ENCODE results near the gene VPS8.
"Not testable (repeated sequence)": the region's sequence is repeated elsewhere in the genome, so short reads cannot be mapped to it uniquely, and the experiment has no call there.

VPS8 gene

GRCh38 chr3:184982076-184982475 is 170.1 kb downstream of the VPS8 start:
- no peak for DNase-seq (ENCODE audit: low read depth, low spot score)

DNA sequence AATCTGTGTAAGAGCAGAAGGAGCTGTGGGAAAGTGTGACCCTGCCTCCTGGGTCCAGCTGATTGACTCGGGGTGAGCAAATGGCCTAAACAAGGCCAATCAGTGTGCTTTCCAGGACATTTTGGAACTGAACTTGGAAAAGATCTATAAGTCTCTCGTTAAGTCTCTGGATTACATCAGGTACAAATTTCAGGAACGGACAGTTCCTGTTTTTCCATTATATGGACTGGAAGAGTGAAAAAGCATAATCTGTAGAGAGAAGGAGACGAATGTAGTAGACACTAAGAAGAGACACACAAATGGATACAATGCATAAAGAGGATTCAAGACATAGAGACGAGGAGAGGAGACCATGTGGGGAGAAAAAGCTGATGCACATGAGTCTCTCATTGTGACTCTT is 173.6 kb downstream of the VPS8 start:
- no peak for DNase-seq (ENCODE audit: low read depth, low spot score)

GRCh38 chr3:184986366-184986889 is 174.5 kb downstream of the VPS8 start:
- DNase-seq (ENCODE audit: low read depth, low spot score): no peak

DNA sequence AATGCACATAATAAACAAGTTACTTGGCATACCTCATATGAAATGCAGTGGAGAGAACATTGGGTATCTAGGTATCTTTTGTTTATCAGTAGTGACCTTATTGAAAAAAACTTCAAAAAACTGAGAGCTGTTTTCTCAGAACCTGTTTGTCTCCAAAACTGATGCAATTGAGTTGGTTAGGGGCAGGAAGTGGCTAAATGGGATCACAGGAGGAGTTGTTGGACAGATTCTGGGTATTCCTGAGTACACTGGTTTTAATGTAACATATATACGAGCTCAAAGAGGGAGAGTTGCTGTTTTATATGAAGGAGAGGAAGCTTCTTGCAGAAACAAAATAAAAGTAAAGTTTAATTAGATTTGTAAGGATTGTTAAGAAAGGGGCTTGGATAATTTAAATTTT is 181.4 kb downstream of the VPS8 start:
- no peak for DNase-seq (ENCODE audit: low read depth, low spot score)

- DNase-seq (ENCODE audit: low read depth, low spot score): not testable (repeated sequence)
Measured at GRCh38 chr3:185003876-185004275, 191.9 kb downstream of the VPS8 start.

DNA sequence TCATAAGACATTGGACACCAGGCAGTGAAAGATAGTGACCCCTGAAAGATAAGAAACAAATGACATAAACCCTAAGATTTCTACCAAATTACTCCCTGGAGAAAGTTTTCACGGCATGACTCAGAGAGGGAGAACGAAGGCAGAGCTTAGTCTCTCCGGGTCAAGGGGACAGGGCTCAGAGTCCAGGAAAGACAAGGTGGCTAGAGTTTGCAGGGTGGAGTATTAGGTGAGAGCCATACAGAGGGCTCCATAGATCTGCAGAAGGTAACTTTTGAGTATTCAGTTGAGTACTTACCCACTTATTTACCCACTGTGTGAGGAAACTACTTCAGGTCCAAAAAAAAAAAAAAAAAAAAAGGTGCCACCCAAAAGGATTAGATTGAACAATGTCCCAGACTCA is 197.7 kb downstream of the VPS8 start:
- DNase-seq (ENCODE audit: low read depth, low spot score): no peak

- DNase-seq (ENCODE audit: low read depth, low spot score): not testable (repeated sequence)
Measured at GRCh38 chr3:185017584-185017983, 205.6 kb downstream of the VPS8 start.

- DNase-seq (ENCODE audit: low read depth, low spot score): not testable (repeated sequence)
Measured at GRCh38 chr3:185017996-185018395, 206.0 kb downstream of the VPS8 start.

- no peak for DNase-seq (ENCODE audit: low read depth, low spot score)
Measured at GRCh38 chr3:185021256-185021655, 209.3 kb downstream of the VPS8 start.

DNA sequence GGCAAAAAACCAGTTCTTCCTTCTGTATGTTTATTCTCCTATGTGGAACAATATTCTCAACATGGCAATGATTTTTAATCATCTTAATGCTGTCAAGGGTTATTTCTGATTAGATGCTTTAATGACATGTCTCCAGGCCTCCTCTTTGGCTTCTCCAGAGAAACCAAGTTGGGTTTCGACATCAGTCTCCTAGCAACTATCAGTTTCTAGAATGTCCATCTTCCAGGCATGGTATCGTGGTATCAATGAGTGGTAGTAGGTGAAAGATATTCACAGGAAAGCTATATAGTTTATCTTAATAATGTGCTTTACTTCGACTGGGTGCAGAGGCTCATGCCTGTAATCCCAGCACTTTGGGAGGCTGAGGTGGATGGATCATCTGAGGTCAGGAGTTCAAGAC is 212.4 kb downstream of the VPS8 start:
- no peak for DNase-seq (ENCODE audit: low read depth, low spot score)

DNA sequence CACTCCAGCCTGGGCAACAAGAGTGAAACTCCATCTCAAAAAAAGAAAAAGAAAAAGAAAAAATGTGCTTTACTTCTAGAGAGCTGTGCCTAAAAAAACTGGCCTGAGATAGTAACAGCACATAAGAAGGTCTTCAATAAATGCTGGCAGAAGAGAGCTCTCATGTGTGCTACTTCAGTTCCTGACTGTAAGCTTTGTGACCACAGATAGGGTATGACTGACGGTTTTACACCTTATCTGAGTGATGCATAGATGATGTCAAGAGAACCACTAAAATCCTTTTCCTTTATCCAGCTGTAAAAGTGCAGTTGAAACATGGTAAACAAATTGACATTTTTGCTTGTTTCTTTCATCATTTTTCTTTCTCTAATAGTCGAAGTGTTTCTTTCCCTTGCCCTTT is 213.0 kb downstream of the VPS8 start:
- no peak for DNase-seq (ENCODE audit: low read depth, low spot score)

DNA sequence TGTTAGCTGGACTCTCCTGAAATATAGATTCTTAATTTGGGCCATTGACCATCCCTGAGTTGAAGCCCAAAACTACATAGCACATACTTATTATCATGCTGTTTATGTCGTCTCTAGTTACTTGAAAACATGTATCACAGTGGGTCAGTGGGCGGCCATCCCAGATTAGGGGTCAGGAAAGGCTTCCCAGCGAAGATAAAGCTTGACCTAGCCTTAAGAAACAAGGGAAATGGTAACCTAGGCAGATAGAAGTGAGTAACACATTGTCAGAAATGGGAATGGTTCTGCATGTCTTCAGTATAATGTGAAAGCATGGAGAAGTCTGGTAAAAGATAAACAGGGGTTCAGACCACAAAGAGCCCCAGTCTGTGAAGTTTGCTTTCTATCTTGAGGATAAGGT is 216.2 kb downstream of the VPS8 start:
- no peak for DNase-seq (ENCODE audit: low read depth, low spot score)

DNA sequence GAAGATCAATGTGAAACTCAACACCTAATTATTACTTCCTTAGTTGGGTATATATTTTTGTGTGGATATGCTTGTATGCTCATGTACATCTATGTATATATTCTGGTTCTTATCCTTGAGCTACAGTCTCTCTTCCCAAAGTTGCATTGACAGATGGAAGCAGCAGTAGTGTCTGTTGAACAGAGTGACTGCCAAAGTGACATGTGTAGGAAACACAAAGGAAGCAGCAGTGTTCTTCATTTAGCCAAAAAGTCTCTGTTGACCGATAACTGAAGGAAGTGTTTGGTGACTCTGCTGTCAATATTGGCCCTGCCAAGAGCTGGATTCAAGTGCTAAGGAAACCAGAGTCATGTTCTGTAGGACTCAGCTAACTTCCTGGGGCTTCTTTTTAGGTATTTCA is 217.1 kb downstream of the VPS8 start:
- DNase-seq (ENCODE audit: low read depth, low spot score): no peak

DNA sequence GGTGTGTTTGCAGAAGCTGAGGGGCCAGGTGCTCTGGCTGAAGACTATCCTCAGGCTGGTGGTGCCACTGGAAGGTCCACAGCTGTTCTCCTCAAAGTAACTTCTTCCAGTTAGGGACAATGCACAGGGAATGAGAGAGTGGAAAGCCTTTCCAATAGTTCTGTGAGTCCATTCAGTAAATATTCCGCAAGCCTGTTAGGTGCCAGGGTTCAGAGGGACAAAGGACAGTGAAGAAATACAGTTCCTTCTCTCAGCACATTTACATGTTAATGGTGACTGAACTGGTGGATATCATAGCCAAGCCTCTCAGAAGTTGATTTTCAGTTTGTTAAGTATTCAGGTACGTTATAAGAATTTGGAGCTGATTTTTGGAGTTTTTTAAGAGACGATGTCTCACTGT is 218.4 kb downstream of the VPS8 start:
- no peak for DNase-seq (ENCODE audit: low read depth, low spot score)

- no peak for DNase-seq (ENCODE audit: low read depth, low spot score)
Measured at GRCh38 chr3:185030951-185031350, 219.0 kb downstream of the VPS8 start.

- DNase-seq (ENCODE audit: low read depth, low spot score): no peak
Measured at GRCh38 chr3:185037801-185038200, 225.8 kb downstream of the VPS8 start.

- DNase-seq (ENCODE audit: low read depth, low spot score): no peak
Measured at GRCh38 chr3:185040425-185040824, 228.5 kb downstream of the VPS8 start.

- no peak for DNase-seq (ENCODE audit: low read depth, low spot score)
Measured at GRCh38 chr3:185041540-185041939, 229.6 kb downstream of the VPS8 start.

DNA sequence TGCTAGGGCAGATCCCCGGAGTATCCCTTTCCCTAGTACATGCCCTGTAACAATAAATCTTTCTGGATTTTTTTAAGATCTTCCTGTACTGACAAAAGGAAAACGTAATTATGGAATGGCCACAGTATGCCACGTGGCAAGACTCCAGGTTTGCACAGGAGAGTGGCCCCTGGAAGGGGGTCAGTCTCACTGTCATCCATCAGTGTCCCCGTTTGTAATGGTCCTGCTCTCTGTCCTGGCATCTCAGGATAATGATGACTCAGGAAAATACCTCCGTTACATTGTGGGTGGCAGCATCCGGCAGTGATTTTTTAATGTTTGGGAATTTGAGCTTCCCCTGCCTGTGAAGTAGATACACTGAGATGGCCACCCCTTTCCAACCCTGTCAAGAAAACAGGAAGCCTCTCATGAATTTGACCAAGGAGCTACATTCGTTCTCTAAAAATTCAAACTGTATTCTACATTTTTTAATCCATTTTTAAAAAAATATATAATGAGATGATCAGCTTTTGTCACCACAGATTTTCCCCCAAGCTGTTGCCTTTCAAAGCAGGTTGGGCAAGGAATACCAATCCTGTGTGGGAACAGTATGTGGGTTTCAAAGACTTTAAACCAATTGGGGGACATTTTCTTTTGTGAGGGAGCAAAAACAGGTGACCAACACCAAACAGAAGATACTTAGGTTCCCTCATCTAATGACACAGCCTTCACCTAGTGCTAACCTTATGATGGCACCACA is 230.5 kb downstream of the VPS8 start:
- DNase-seq (ENCODE audit: low read depth, low spot score): no peak

DNA sequence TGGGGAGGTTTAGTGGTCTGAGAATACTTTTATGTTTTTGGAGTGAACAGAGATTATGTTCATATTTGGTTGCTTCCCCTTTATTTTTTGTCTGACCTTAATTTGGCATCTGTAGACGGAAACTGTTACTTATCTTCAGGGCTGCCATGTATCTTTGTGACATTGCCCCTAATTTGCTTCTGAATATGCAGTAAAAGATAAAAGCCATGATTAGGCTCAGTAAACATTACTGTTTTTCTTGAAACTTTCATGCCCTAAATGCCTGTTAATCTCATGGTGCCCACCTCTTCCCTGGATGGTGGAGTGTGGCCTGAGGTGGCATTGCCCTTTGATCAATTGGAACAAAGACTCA is 234.2 kb downstream of the VPS8 start:
- DNase-seq (ENCODE audit: low read depth, low spot score): no peak

DNA sequence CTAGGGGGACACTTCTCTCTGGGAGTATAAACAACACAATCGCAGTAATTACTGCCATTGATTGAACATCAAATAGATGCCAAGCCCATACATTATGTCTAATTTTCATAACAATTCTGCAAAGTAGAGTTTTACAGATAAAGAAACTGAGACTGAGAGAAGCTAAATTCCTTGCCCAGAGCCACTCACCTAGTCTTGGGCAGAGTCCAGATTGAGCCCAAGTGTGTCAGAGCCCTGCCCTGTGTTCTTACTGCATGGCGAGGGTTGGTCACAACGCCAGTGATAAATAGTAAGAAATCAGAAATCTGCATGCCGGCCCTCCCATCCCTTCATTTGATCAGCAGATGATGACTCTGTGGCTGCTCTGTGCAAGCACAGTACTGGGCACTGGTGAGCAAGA is 234.6 kb downstream of the VPS8 start:
- DNase-seq (ENCODE audit: low read depth, low spot score): no peak

- DNase-seq (ENCODE audit: low read depth, low spot score): no peak
Measured at GRCh38 chr3:185049710-185050109, 237.7 kb downstream of the VPS8 start.

GRCh38 chr3:185051801-185052200 is 239.8 kb downstream of the VPS8 start:
- no peak for DNase-seq (ENCODE audit: low read depth, low spot score)

- DNase-seq (ENCODE audit: low read depth, low spot score): no peak
Measured at GRCh38 chr3:185052631-185053030, 240.7 kb downstream of the VPS8 start.

All from smooth muscle cell of the brain vasculature (primary cell).